GM12878 (cell line): ENCODE results near the gene RAPGEF6. TPM values are rescaled to one million over a fixed set of nuclear protein-coding genes. Genes with fewer than 3 reads are reported as not detected.
A peak's percentile ranks its signal among the peaks of the same experiment; 100 is the strongest.

Experiments used
- ATAC-seq: fragments of 200-7000 bp; cut with Tn5 transposase; 3 replicates; pipeline ENCODE4 v1.9.1; 2020; ENCODE audit warnings: mild to moderate bottlenecking, moderate library complexity
- BruUV-seq: library from RNA; stranded (reverse); fragments of 400-500 nt; replicated peaks from 2 replicates; lab custom pipeline; 2021; lab: Mats Ljungman, UMichigan
- CTCF ChIA-PET: fragments of 300-600 bp; sonication (Branson Sonifier 250); formaldehyde crosslinking; extraction: SDS; loops from one replicate; lab custom pipeline; 2021; ENCODE audit warnings: inconsistent platforms; lab: Yijun Ruan, JAX
- POLR2A ChIA-PET: fragments of 350-600 bp; formaldehyde crosslinking; extraction: SDS; loops from one replicate; lab custom pipeline; 2021; ENCODE audit warnings: inconsistent platforms; lab: Charles Lee
- RAD21 ChIA-PET: fragments of 300-600 bp; sonication (Branson Sonifier 250); formaldehyde crosslinking; loops from one replicate; lab custom pipeline; 2023; ENCODE audit warnings: antibody characterized with exemption; ENCODE audit not compliant: unreplicated experiment; lab: Charles Lee
- SMC1A ChIA-PET: fragments of 300-600 bp; sonication (Branson Sonifier 250); formaldehyde crosslinking; loops from one replicate; lab custom pipeline; 2023; ENCODE audit not compliant: unreplicated experiment, uncharacterized antibody; lab: Charles Lee
- DNase-seq: peaks from one replicate; pipeline ENCODE4 v3.0.0-alpha.2; 2011; ENCODE audit warnings: low read depth, low spot score
- FAIRE-seq: peaks from 3 replicates; lab custom pipeline; 2011; peaks lifted over from hg19 to GRCh38; lab: Jason Lieb, UNC
- H2AFZ ChIP-seq: 2 replicates; pipeline ENCODE4 v1.6.0; 2011; ENCODE audit warnings: low read depth, low read length, control low read depth; ENCODE audit not compliant: control insufficient read depth
- H3K27ac ChIP-seq: 2 replicates; pipeline ENCODE4 v1.5.1; 2011; ENCODE audit warnings: control low read depth; ENCODE audit not compliant: control insufficient read depth, insufficient read depth
- H3K27me3 ChIP-seq, 2 experiments: replicated peaks in 1 of 2; 2 replicates each; pipeline versions ENCODE4 v1.6.0 to v1.6.1; 2011; ENCODE audit warnings: low read length in 1 of 2; ENCODE audit not compliant: control insufficient read depth in 2 of 2, insufficient read depth in 2 of 2
- H3K36me3 ChIP-seq, 2 experiments: 2 replicates each; pipeline ENCODE4 v1.5.1; 2011; ENCODE audit warnings: low read length in 1 of 2; ENCODE audit not compliant: control insufficient read depth in 2 of 2, insufficient read depth in 2 of 2
- H3K4me1 ChIP-seq: 2 replicates; pipeline ENCODE4 v1.6.1; 2011; ENCODE audit warnings: mild to moderate bottlenecking, low read length, moderate library complexity, mixed read lengths; ENCODE audit not compliant: control insufficient read depth, insufficient read depth
- H3K4me2 ChIP-seq: 2 replicates; pipeline ENCODE4 v1.6.0; 2011; ENCODE audit warnings: control low read depth; ENCODE audit not compliant: control insufficient read depth, insufficient read depth
- H3K4me3 ChIP-seq: fragments of 200-600 bp; sonication (generic); 2 replicates; pipeline ENCODE4 v1.5.1; 2016
- H3K79me2 ChIP-seq: 2 replicates; pipeline ENCODE4 v1.6.0; 2011; ENCODE audit warnings: low read length; ENCODE audit not compliant: control insufficient read depth, insufficient read depth
- H3K9ac ChIP-seq: 2 replicates; pipeline ENCODE4 v1.8.0; 2011; ENCODE audit warnings: low read length, control low read depth, mixed read lengths; ENCODE audit not compliant: control insufficient read depth, insufficient read depth
- H3K9me3 ChIP-seq: replicated peaks from 3 replicates; pipeline ENCODE4 v1.5.1; 2011; ENCODE audit warnings: mild to moderate bottlenecking, low read length; ENCODE audit not compliant: control insufficient read depth, insufficient read depth
- H4K20me1 ChIP-seq: 2 replicates; pipeline ENCODE4 v1.6.0; 2011; ENCODE audit not compliant: control insufficient read depth, insufficient read depth
- ATF2 ChIP-seq: IDR thresholded peaks from 2 replicates; pipeline ENCODE4 v1.6.1; 2012; ENCODE audit warnings: low read length, inconsistent platforms
- ATF7 ChIP-seq: fragments of 450-650 bp; IDR thresholded peaks from 2 replicates; pipeline ENCODE4 v1.6.1; 2016; ENCODE audit warnings: low read depth, mild to moderate bottlenecking
- BHLHE40 ChIP-seq, 2 experiments: fragments of 450-650 bp in 1 of 2; IDR thresholded peaks; 2 replicates each; pipeline ENCODE4 v1.6.1; 2011 to 2017; ENCODE audit warnings: low read depth in 2 of 2, borderline replicate concordance in 1 of 2, improper control_type of control experiment in 1 of 2, low read length in 1 of 2, mild to moderate bottlenecking in 1 of 2
- CHD4 ChIP-seq: fragments of 200-600 bp; sonication (generic); IDR thresholded peaks from 2 replicates; pipeline ENCODE4 v1.6.1; 2016; ENCODE audit warnings: mild to moderate bottlenecking
- JUNB ChIP-seq: IDR thresholded peaks from 2 replicates; pipeline ENCODE4 v1.6.1; 2016; ENCODE audit warnings: antibody characterized with exemption, mild to moderate bottlenecking
- NFIC ChIP-seq: IDR thresholded peaks from 2 replicates; pipeline ENCODE4 v1.6.1; 2012; ENCODE audit warnings: low read depth, mild to moderate bottlenecking, inconsistent platforms, low read length, moderate library complexity
- RELA ChIP-seq: fragments of 450-650 bp; IDR thresholded peaks from 2 replicates; pipeline ENCODE4 v1.8.0; 2014; ENCODE audit warnings: borderline replicate concordance; ENCODE audit not compliant: partially characterized antibody
- RELB ChIP-seq: fragments of 450-650 bp; IDR thresholded peaks from 2 replicates; pipeline ENCODE4 v1.6.1; 2017; ENCODE audit warnings: low read depth, mild to moderate bottlenecking, moderate library complexity
- WGBS: methylation state at CpG from one replicate; pipeline ENCODE4 v1.1.6; 2016; ENCODE audit warnings: low lambda C conversion rate; ENCODE audit not compliant: insufficient replicate concordance, insufficient coverage; ENCODE audit errors: missing lambda C conversion rate; 5-methylcytosine and 5-hydroxymethylcytosine counted together
- in situ Hi-C: fragments of 300-500 bp; cut with MboI; formaldehyde crosslinking; loops from 9 replicates; pipeline ENCODE4 v1.14.3; 2018; ENCODE audit warnings: mixed read lengths
- intact Hi-C: fragments of 100-400 bp; cut with micrococcal nuclease; formaldehyde crosslinking; loops from one replicate; pipeline ENCODE4 v1.14.2; 2022; ENCODE audit not compliant: unreplicated experiment
- polyA plus RNA-seq, 11 experiments: library from polyadenylated mRNA; depleted of rRNA in 4 of 11; unstranded in 6 of 11; stranded (reverse) in 5 of 11; fragments of >200 nt; fragmentation: Nextera tagmentation in 4 of 11; fragmentation: Illumina TruSeq in 1 of 11; extraction: Ambion mirVana in 4 of 11; extraction: Trizol in 1 of 11; gene quantifications; 1 replicate in 1 of 11; 2 replicates in 10 of 11; pipeline versions ENCODE4 v1.2.1 to v1.2.3, GENCODE V29; 2011 to 2016; ENCODE audit warnings: inconsistent platforms in 2 of 11, missing spikeins in 2 of 11, low read depth in 1 of 11
- total RNA-seq, 4 experiments: library from RNA; depleted of rRNA in 3 of 4; stranded (reverse); fragments of >200 nt in 3 of 4; fragmentation: Illumina TruSeq in 1 of 4; extraction: Trizol in 1 of 4; gene quantifications; 2 replicates each; pipeline versions ENCODE4 v1.2.1 to v1.2.3, GENCODE V29; 2013 to 2021
- TF ChIP-seq, protein P1 (sequence below): fragments of 450-650 bp; formaldehyde crosslinking; IDR thresholded peaks from 2 replicates; pipeline ENCODE4 v1.5.0; 2022; ENCODE audit warnings: mild to moderate bottlenecking, missing genetic modification characterization

RAPGEF6 gene
- total and polyA plus RNA-seq, 10 of the 15 experiments (the other 5 are each of a cell fraction or from before 2014, with no cell fraction given): 2.9 to 24.0 (median 14.2) TPM

GRCh38 chr5:131389096-131389868 is 245.7 kb downstream of the RAPGEF6 start:
- 12% methylated on average over 4 of the region's 4 CpGs for WGBS
- BruUV-seq: no TSS peak
- H3K4me3 ChIP-seq: no peak overlapping the region

More at GRCh38 chr5:131389096-131389868, 245.7 kb downstream of the RAPGEF6 start:
- RAD21 ChIA-PET: interaction anchor here (1.4 to 1.6 kb wide), 2 partner anchors 113 to 175 kb away, joined by 3 to 4 read pairs; no protein-coding TSS in a partner anchor
- Histone ChIP-seq H3K27ac (no peak overlapping the region), H4K20me1 (no peaks in the 10 kb centered on the region), H3K9me3 (no peaks in the 10 kb centered on the region), H3K36me3 (peaks cover 5 to 30% of the 10 kb centered on the region in 2 experiments), H3K27me3 (no peaks in the 10 kb centered on the region), H3K4me2 (no peak overlapping the region), H3K4me1 (peaks cover 15% of the 10 kb centered on the region), H3K79me2 (peaks cover 23% of the 10 kb centered on the region), H3K9ac (no peak overlapping the region), H2AFZ (no peak overlapping the region)
- ATAC-seq (peak; percentile 49), DNase-seq (no peak), FAIRE-seq (no peak)
- intact Hi-C loops: no loop called here
- in situ Hi-C loops: no loop called here
- TF ChIP-seq ATF2: peak; percentile 36; the same call in 1 of the 2 replicates
- peak; percentile 62; the same call in 1 of the 2 replicates for TF ChIP-seq NFIC
- TF ChIP-seq CHD4: no peak
- TF ChIP-seq BHLHE40 (IDR thresholded peaks at IDR 0.05; ENCODE audit: borderline replicate concordance in 1 of 2, low read depth in 2 of 2, low read length in 1 of 2): peak in 1 of 2 experiments; percentile 21; a peak in 1 of 4 replicates
- TF ChIP-seq, protein P1, sequence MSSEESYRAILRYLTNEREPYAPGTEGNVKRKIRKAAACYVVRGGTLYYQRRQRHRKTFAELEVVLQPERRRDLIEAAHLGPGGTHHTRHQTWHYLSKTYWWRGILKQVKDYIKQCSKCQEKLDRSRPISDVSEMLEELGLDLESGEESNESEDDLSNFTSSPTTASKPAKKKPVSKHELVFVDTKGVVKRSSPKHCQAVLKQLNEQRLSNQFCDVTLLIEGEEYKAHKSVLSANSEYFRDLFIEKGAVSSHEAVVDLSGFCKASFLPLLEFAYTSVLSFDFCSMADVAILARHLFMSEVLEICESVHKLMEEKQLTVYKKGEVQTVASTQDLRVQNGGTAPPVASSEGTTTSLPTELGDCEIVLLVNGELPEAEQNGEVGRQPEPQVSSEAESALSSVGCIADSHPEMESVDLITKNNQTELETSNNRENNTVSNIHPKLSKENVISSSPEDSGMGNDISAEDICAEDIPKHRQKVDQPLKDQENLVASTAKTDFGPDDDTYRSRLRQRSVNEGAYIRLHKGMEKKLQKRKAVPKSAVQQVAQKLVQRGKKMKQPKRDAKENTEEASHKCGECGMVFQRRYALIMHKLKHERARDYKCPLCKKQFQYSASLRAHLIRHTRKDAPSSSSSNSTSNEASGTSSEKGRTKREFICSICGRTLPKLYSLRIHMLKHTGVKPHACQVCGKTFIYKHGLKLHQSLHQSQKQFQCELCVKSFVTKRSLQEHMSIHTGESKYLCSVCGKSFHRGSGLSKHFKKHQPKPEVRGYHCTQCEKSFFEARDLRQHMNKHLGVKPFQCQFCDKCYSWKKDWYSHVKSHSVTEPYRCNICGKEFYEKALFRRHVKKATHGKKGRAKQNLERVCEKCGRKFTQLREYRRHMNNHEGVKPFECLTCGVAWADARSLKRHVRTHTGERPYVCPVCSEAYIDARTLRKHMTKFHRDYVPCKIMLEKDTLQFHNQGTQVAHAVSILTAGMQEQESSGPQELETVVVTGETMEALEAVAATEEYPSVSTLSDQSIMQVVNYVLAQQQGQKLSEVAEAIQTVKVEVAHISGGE (CRISPR knock-in tag): no peak
- TF ChIP-seq ATF7: peak; percentile 31; the same call in 1 of the 2 replicates
- peak; percentile 53 for TF ChIP-seq RELA
- TF ChIP-seq RELB: peak; percentile 34; the same call in 1 of the 2 replicates
- peak; percentile 78 for TF ChIP-seq JUNB
- CTCF ChIA-PET: interaction anchor here (0.6 to 0.9 kb wide), 3 partner anchors 9 to 113 kb away, joined by 3 to 4 read pairs (median 3); no protein-coding TSS in a partner anchor
- SMC1A ChIA-PET: interaction anchor here (0.9 to 1.3 kb wide), 4 partner anchors 33 to 123 kb away, joined by 3 to 5 read pairs (median 3); no protein-coding TSS in a partner anchor
- POLR2A ChIA-PET: no interaction called here
